HG03095 (cell line): ENCODE results near the gene SQOR.
A peak's percentile ranks its signal among the peaks of the same experiment; 100 is the strongest.
"Not testable (repeated sequence)": the region's sequence is repeated elsewhere in the genome, so short reads cannot be mapped to it uniquely, and the experiment has no call there.

Source experiments
- ATAC-seq: cut with Tn5 transposase; IDR thresholded peaks from one replicate; pipeline ENCODE4 v1.9.1; 2021; ENCODE audit warnings: moderate library complexity; ENCODE audit not compliant: unreplicated experiment

The SQOR gene

DNA sequence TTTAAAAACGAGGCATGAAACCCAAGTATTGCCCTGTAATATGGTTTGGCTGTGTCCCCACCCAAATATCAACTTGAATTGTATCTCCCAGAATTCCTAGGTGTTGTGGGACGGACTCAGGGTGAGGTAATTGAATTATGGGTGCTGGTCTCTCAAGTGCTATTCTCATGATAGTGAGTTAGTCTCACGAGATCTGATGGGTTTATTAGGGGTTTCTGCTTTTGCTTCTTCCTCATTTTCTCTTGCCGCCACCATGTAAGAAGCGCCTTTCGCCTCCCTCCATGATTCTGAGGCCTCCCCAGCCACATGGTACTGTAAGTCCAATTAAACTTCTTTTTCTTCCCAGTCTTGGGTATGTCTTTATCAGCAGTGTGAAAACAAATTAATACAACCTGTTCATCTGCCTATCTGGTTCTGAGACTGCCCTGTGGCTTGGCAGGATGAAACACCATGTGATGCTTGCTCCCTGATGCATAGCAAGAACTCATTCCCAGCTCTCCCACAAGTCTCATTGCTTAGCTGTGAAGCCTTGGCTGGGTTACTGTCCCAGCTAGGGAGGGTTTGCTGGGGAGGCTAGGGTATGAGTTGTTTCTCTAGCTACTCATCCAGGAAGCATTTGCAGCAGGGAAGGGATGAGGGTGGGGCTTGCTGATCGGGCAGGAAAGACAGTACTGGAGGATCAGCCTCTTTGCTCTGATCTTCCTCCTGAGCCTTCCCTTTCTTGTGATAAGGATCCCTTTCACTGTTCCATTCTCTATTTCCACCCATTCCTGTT, 3.7 kb upstream of the SQOR start:
- no peak for ATAC-seq

GRCh38 chr15:45631776-45632175, 3.1 kb upstream of the SQOR start:
- no peak for ATAC-seq

- ATAC-seq: peak; percentile 37
Measured at GRCh38 chr15:45635191-45635638, 386 bp downstream of the SQOR start.

DNA sequence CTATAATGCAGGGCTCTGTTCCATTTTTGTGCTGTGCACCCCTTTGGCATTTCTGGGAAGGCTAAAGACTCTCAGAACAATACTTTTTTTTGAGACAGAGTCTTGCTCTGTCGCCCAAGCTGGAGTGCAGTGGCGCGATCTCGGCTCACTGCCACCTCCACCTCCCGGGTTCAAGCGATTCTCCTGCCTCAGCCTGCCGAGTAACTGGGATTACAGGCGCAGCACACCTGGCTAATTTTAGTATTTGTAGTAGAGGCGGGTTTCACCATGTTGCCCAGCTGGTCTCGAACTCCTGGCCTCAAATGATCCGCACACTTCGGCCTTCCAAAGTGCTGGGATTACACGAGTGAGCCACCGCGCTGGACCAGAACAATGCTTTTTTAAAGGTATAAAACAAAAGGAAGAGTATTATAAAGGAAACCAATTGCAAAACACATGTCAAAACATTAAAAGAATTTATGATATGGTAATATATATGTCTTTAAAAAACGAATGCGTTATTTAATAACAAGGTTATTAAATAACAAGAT, 999 bp downstream of the SQOR start:
- ATAC-seq: no peak

DNA sequence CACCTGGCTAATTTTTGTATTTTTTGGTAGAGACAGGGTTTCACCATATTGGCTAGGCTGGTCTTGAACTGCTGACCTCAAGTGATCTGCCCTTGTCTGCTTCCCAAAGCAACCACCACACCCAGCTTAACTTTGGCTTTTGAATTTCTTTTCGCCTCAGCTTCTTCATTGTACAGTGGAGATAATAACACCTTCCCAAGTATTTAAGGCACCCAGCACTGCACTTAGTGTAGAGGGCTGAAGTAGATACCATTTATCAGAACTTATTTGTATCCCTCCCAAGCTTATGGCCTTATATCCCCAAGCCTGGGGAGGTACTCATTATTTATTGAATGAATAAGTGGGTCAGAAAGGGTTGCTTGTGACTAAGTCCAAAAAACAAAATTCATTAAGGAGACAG, 2.3 kb downstream of the SQOR start:
- ATAC-seq: no peak

GRCh38 chr15:45637552-45638033, 2.8 kb downstream of the SQOR start:
- peak; percentile 49 for ATAC-seq

- ATAC-seq: no peak
Measured at GRCh38 chr15:45640616-45641015, 5.8 kb downstream of the SQOR start.

DNA sequence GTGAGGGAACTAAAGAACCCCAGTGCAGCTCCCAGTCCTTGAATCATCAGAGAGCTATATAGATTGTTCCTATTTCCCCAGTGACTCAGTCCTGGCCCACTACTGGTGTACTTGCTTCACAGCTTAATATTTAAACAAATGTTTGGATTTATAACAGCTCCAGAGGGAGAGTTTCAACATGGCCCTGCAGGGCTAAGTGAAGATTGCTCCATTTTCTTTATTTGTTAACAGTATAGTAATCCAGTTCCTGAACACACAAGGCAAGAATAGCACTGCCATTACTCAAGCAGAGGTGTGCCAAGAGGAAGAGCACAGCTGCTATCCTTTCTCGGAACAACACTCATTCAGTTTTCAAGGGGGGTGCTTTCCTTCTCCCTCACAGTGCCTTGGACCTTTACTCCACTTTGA, 6.5 kb downstream of the SQOR start:
- ATAC-seq: no peak

DNA sequence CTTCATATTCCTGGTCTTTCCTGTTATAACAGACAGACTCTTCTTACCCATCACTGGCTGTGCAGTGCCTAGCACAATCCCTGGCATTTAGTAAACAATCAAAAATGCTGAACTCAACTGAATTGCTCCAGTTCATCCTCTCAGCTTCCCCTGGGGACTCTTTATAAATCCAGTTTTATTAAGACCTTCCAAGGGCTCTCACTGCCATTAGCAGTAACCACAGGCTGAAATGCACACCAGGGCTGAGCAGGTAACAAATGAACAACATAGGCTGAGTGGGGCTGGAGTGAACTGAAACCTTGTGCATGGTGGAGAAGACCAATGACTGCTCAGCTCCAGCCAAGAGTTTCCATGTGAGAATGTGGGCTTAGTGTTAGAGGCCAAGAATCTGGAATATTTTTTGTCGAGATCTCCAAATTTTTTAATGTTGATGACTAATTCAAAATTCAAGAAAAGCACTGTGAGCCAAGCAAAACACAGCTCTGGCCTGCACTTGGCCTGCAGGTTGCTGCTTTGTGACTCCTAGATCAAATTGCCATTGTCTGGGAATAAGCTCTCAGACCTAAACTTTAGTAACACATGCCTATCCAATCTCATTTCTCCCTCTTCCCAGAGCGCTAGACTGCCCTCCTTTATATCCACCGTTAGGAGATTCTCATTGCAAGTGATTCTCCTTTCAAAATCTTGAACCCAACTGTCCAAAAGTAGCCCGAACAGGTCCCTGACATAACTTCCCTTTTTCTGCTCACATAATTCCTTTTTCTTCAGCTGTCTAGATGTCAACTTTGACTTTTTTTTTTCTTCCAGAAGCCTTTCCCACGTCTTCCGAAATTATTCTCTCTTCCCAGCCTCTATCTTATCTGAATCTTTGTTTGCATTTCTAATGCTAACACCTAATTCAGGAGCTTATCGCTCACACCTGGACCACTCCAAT, 7.4 kb downstream of the SQOR start:
- no peak for ATAC-seq

- ATAC-seq: no peak
Measured at GRCh38 chr15:45644437-45644836, 9.6 kb downstream of the SQOR start.

- no peak for ATAC-seq
Measured at GRCh38 chr15:45645026-45645980, 10.5 kb downstream of the SQOR start.

- ATAC-seq: no peak
Measured at GRCh38 chr15:45646220-45646619, 11.4 kb downstream of the SQOR start.

DNA sequence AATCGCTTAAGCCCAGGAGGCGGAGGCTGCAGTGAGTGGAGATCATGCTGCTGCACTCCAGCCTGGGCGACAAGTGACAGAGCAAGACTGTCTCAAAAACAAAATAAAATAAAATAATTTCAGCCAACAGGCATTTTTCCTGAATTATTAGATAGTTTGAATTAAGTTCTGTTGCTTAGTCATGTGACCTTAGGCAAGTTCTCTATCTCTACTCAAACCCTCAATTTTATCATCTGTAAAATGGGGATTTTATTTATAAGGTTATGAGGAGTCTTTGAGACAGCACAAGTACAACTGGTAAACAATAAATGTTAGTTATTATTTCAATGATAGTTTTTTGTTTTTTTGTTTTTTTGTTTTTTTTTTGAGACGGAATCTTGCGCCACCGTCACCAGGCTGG, 13.0 kb downstream of the SQOR start:
- no peak for ATAC-seq

DNA sequence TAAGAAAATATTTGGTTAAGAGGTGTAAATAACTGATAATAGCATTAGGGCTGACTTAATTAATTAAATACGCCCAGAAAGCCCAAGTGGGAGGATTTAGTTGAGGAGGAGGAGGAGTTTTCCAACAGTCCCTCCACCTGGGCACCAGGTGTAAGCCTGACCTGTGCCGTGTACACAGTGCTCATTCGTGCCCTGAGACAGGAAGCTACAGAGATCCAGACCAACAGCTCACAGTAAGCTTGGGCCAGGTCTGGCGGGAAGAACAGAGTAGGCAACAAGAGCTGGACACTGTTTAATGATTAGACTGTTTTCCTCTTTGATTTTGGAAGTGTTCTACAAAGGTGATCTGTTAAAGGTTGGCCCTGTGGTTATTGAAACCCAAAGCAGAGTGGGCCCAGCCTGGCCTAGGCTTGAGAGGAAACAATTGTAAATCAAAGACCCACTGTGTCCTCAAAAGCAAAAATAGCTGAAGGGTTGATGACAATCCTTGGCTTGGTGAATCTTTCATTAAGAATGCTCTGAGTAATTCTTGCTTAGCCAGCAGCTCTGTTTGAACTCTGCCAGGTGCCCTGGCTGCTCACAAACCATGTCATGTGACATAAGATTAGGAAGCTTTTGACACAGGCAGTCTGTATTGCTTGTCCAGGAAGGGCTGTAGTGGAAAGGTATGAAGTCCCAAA, 13.8 kb downstream of the SQOR start:
- ATAC-seq: no peak

- ATAC-seq: not testable (repeated sequence)
Measured at GRCh38 chr15:45650007-45650406, 15.2 kb downstream of the SQOR start.

GRCh38 chr15:45650889-45651525, 16.2 kb downstream of the SQOR start:
- ATAC-seq: no peak

- no peak for ATAC-seq
Measured at GRCh38 chr15:45653702-45654424, 19.0 kb downstream of the SQOR start.

DNA sequence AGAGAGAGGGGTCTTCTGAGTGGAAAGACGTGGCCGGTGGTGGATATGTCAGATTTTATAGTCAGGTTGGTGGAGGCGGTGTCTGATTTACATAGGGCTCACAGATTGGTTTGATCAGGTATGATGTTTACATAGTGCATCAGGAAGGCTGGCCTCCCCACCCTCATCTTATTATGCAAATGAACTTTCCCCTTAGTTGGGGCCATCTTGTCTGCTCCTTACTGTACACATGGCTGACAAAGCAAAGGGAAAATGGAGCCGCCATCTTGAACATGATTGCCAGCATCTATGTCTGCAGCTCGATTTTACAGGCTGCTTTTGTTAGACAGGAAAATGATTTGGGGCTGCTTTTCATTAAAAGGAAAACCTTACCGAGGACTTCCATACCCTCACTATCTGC, 19.9 kb downstream of the SQOR start:
- no peak for ATAC-seq

- ATAC-seq: no peak
Measured at GRCh38 chr15:45657254-45657653, 22.4 kb downstream of the SQOR start.
